SK-N-SH (cell line): ENCODE measurements around the gene MMS19. TPM values are rescaled to one million over a fixed set of nuclear protein-coding genes. Genes with fewer than 3 reads are reported as not detected.

Experiments used
- CTCF ChIA-PET: fragments of 300-600, 350-600 bp; formaldehyde crosslinking; extraction: SDS; loops from one replicate; lab custom pipeline; 2021; lab: Yijun Ruan, JAX
- POLR2A ChIA-PET: fragments of 350-600 bp; sonication (Branson Sonifier 250); formaldehyde crosslinking; extraction: SDS; loops from one replicate; lab custom pipeline; 2020; ENCODE audit warnings: antibody characterized with exemption, inconsistent platforms; lab: Yijun Ruan, JAX
- DNase-seq: peaks from one replicate; pipeline ENCODE4 v3.0.0; 2012
- H2AFZ ChIP-seq: fragments of 200-600 bp; sonication (generic); 2 replicates; pipeline ENCODE4 v1.8.1; 2016; ENCODE audit warnings: antibody characterized with exemption, mild to moderate bottlenecking, low read depth
- H3F3A ChIP-seq: fragments of 200-600 bp; sonication (generic); replicated peaks from 2 replicates; pipeline ENCODE3; 2016; ENCODE audit warnings: antibody characterized with exemption, mild to moderate bottlenecking; ENCODE audit not compliant: insufficient read depth
- H3K27ac ChIP-seq, 2 experiments: fragments of 200-500 bp in 1 of 2; fragments of 200-600 bp in 1 of 2; sonication (Bioruptor generic) in 1 of 2; sonication (generic), shearing (Covaris generic) in 1 of 2; 2 replicates each; pipeline versions ENCODE4 v1.5.1 to v1.6.1; 2014 to 2016; ENCODE audit warnings: low read depth in 2 of 2, inconsistent platforms in 1 of 2, low read length in 1 of 2, mild to moderate bottlenecking in 1 of 2, mixed read lengths in 1 of 2
- H3K27me3 ChIP-seq: fragments of 200-600 bp; sonication (generic), shearing (Covaris generic); 2 replicates; pipeline ENCODE4 v1.6.1; 2016; ENCODE audit warnings: mixed run types; ENCODE audit not compliant: insufficient read depth
- H3K36me3 ChIP-seq, 2 experiments: fragments of 200-500 bp in 1 of 2; fragments of 200-600 bp in 1 of 2; sonication (Bioruptor generic) in 1 of 2; sonication (generic) in 1 of 2; replicated peaks in 1 of 2; 2 replicates each; pipeline versions ENCODE3 to v1.5.1; 2014 to 2016; ENCODE audit warnings: low read length in 1 of 2, mild to moderate bottlenecking in 1 of 2; ENCODE audit not compliant: insufficient read depth in 2 of 2, control insufficient read depth in 1 of 2
- H3K4me1 ChIP-seq, 2 experiments: fragments of 200-500 bp in 1 of 2; fragments of 200-600 bp in 1 of 2; sonication (Bioruptor generic) in 1 of 2; sonication (generic), shearing (Covaris generic) in 1 of 2; 2 replicates each; pipeline versions ENCODE4 v1.5.1 to v1.6.1; 2014 to 2016; ENCODE audit warnings: low read depth in 1 of 2, low read length in 1 of 2, mixed run types in 1 of 2; ENCODE audit not compliant: insufficient read depth in 2 of 2, control insufficient read depth in 1 of 2
- H3K4me2 ChIP-seq: fragments of 200-600 bp; sonication (generic), shearing (Covaris generic); 2 replicates; pipeline ENCODE4 v1.6.1; 2017; ENCODE audit warnings: mixed run types
- H3K4me3 ChIP-seq, 2 experiments: fragments of 200-500 bp in 1 of 2; fragments of 200-600 bp in 1 of 2; sonication (Bioruptor generic) in 1 of 2; sonication (generic), shearing (Covaris generic) in 1 of 2; 2 replicates each; pipeline versions ENCODE4 v1.5.1 to v1.8.1; 2014 to 2016; ENCODE audit warnings: low read depth in 2 of 2, inconsistent platforms in 1 of 2, low read length in 1 of 2, mild to moderate bottlenecking in 1 of 2, mixed read lengths in 1 of 2, moderate library complexity in 1 of 2
- H3K79me2 ChIP-seq: fragments of 200-600 bp; sonication (generic); 2 replicates; pipeline ENCODE4 v1.8.1; 2017; ENCODE audit warnings: mild to moderate bottlenecking; ENCODE audit not compliant: insufficient read depth
- H3K9ac ChIP-seq: fragments of 200-600 bp; sonication (generic); 2 replicates; pipeline ENCODE4 v1.6.1; 2017; ENCODE audit warnings: mixed run types
- H3K9me2 ChIP-seq: fragments of 200-600 bp; sonication (generic); 2 replicates; pipeline ENCODE4 v1.6.1; 2017; ENCODE audit warnings: mixed run types
- H3K9me3 ChIP-seq: fragments of 200-600 bp; sonication (generic); 2 replicates; pipeline ENCODE4 v1.6.1; 2017; ENCODE audit warnings: mixed run types, mild to moderate bottlenecking, moderate library complexity
- H4K20me1 ChIP-seq: fragments of 200-600 bp; sonication (generic); 2 replicates; pipeline ENCODE4 v1.6.1; 2017; ENCODE audit warnings: mild to moderate bottlenecking, mixed run types; ENCODE audit not compliant: insufficient read depth
- CHD2 ChIP-seq: fragments of 150-350 bp; IDR thresholded peaks from 2 replicates; pipeline ENCODE4 v1.6.1; 2018; ENCODE audit warnings: low read length; ENCODE audit not compliant: partially characterized antibody
- EZH2phosphoT487 ChIP-seq: fragments of 200-600 bp; sonication (generic); IDR thresholded peaks from 2 replicates; pipeline ENCODE4 v1.6.1; 2017; ENCODE audit warnings: low read depth, mixed run types, mild to moderate bottlenecking, antibody characterized with exemption, moderate library complexity, borderline replicate concordance
- FOSL2 ChIP-seq: IDR thresholded peaks from 2 replicates; pipeline ENCODE4 v1.4.0; 2012; ENCODE audit warnings: low read depth, mild to moderate bottlenecking, moderate library complexity, borderline replicate concordance
- FOXJ3 ChIP-seq: sonication (generic); formaldehyde crosslinking; IDR thresholded peaks from 2 replicates; pipeline ENCODE4 v1.5.1; 2020; ENCODE audit warnings: mild to moderate bottlenecking, missing genetic modification reagents
- FOXM1 ChIP-seq: IDR thresholded peaks from 2 replicates; pipeline ENCODE4 v1.4.0; 2012; ENCODE audit warnings: low read depth, mild to moderate bottlenecking
- GABPA ChIP-seq: IDR thresholded peaks from 2 replicates; pipeline ENCODE4 v1.4.0; 2012; ENCODE audit warnings: low read depth, mild to moderate bottlenecking
- GATA2 ChIP-seq: sonication (generic); formaldehyde crosslinking; IDR thresholded peaks from 2 replicates; pipeline ENCODE4 v1.5.0; 2020; ENCODE audit warnings: mild to moderate bottlenecking, missing genetic modification reagents
- JUND ChIP-seq: IDR thresholded peaks from 2 replicates; pipeline ENCODE4 v1.4.0; 2012
- MEF2A ChIP-seq: IDR thresholded peaks from 2 replicates; pipeline ENCODE4 v1.4.0; 2012; ENCODE audit warnings: low read depth, borderline replicate concordance
- MXI1 ChIP-seq: IDR thresholded peaks from 2 replicates; pipeline ENCODE4 v1.6.1; 2012; ENCODE audit warnings: mild to moderate bottlenecking, low read depth, low read length, improper control_type of control experiment
- NFIC ChIP-seq: IDR thresholded peaks from 2 replicates; pipeline ENCODE4 v1.4.0; 2012; ENCODE audit warnings: borderline replicate concordance
- RCOR1 ChIP-seq: fragments of 150-350 bp; IDR thresholded peaks from 2 replicates; pipeline ENCODE4 v1.6.1; 2017; ENCODE audit warnings: antibody characterized with exemption, low read length
- RXRA ChIP-seq: IDR thresholded peaks from 2 replicates; pipeline ENCODE4 v1.4.0; 2012; ENCODE audit warnings: low read depth, mild to moderate bottlenecking, borderline replicate concordance
- SIN3A ChIP-seq: IDR thresholded peaks from 2 replicates; pipeline ENCODE4 v1.6.1; 2012; ENCODE audit warnings: low read depth, mild to moderate bottlenecking, low read length, moderate library complexity, borderline replicate concordance
- TAF1 ChIP-seq: IDR thresholded peaks from 2 replicates; pipeline ENCODE4 v1.6.1; 2012; ENCODE audit warnings: low read depth, mild to moderate bottlenecking, low read length, moderate library complexity, borderline replicate concordance
- TEAD4 ChIP-seq: IDR thresholded peaks from 2 replicates; pipeline ENCODE4 v1.4.0; 2012; ENCODE audit warnings: mild to moderate bottlenecking, borderline replicate concordance; ENCODE audit not compliant: insufficient read depth
- YY1 ChIP-seq: IDR thresholded peaks from 2 replicates; pipeline ENCODE4 v1.4.0; 2012; ENCODE audit warnings: low read depth, mild to moderate bottlenecking
- WGBS: methylation state at CpG from one replicate; pipeline ENCODE4 v1.1.6; 2017; ENCODE audit warnings: low lambda C conversion rate; 5-methylcytosine and 5-hydroxymethylcytosine counted together
- polyA plus RNA-seq, 3 experiments: library from polyadenylated mRNA; depleted of rRNA; stranded (reverse); fragments of >200 nt; gene quantifications; 2 replicates each; pipeline ENCODE4 v1.2.3, GENCODE V29; 2012
- TF ChIP-seq, protein P1 (sequence below): IDR thresholded peaks from 2 replicates; pipeline ENCODE4 v1.4.0; 2012; ENCODE audit warnings: low read depth, borderline replicate concordance
- TF ChIP-seq, protein P2 (sequence below): IDR thresholded peaks from 2 replicates; pipeline ENCODE4 v1.4.0; 2012; ENCODE audit warnings: low read depth
- TF ChIP-seq, protein P3 (sequence below): fragments of 150-350 bp; IDR thresholded peaks from 2 replicates; pipeline ENCODE4 v1.6.1; 2016; ENCODE audit warnings: mild to moderate bottlenecking, low read depth, low read length
- TF ChIP-seq, protein P4 (sequence below): fragments of 200-600 bp; sonication (generic); IDR thresholded peaks from 2 replicates; pipeline ENCODE4 v1.6.1; 2017; ENCODE audit warnings: antibody characterized with exemption, mild to moderate bottlenecking, moderate library complexity
- TF ChIP-seq, protein P5 (sequence below): IDR thresholded peaks from 2 replicates; pipeline ENCODE4 v1.4.0; 2012; ENCODE audit warnings: low read depth, borderline replicate concordance

The MMS19 gene, protein sequence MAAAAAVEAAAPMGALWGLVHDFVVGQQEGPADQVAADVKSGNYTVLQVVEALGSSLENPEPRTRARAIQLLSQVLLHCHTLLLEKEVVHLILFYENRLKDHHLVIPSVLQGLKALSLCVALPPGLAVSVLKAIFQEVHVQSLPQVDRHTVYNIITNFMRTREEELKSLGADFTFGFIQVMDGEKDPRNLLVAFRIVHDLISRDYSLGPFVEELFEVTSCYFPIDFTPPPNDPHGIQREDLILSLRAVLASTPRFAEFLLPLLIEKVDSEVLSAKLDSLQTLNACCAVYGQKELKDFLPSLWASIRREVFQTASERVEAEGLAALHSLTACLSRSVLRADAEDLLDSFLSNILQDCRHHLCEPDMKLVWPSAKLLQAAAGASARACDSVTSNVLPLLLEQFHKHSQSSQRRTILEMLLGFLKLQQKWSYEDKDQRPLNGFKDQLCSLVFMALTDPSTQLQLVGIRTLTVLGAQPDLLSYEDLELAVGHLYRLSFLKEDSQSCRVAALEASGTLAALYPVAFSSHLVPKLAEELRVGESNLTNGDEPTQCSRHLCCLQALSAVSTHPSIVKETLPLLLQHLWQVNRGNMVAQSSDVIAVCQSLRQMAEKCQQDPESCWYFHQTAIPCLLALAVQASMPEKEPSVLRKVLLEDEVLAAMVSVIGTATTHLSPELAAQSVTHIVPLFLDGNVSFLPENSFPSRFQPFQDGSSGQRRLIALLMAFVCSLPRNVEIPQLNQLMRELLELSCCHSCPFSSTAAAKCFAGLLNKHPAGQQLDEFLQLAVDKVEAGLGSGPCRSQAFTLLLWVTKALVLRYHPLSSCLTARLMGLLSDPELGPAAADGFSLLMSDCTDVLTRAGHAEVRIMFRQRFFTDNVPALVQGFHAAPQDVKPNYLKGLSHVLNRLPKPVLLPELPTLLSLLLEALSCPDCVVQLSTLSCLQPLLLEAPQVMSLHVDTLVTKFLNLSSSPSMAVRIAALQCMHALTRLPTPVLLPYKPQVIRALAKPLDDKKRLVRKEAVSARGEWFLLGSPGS
- 56.9 and 83.9 TPM in 2 replicates for polyA plus RNA-seq (2012; rRNA removed)
- polyA plus RNA-seq (2012; cell fraction: cytosol; rRNA removed): 29.5 and 42.8 TPM in 2 replicates
- 176 and 209 TPM in 2 replicates for polyA plus RNA-seq (2012; cell fraction: nucleus; rRNA removed)

DNA sequence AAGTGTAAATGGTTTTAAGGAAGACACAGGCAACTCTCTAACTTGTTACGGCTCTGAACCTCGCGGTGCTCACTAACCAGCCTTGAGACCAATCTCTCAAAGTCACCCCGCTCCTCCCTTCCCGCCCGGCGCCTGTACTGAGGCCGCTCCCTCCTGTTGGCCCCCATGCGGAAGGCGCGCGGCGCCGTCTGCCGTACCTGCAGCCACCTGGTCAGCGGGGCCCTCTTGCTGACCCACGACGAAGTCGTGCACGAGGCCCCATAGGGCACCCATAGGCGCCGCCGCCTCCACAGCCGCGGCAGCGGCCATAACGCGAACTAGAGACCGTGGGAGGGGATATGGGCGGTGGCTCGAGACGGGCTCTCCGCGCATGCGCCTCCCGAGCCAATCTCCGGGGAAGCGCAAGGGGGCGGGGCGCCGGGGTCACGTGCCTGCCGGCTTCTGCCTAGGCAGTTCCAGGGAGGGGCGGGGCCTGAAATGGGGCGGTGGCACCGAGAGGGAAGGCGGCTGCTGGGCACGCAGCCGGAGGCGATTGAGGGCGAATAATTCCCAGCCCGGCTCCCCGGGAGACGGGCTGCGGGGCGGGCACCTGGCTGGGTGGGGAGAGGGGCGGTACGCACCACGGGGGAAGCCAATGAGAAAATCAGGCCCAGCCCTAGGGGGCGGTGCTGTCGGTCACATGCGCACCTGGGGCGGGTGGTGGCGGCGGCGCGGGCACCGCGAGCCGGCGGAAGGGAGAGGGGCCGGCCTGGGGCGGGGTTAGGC is at the start of gene MMS19:
TSS of gene MMS19 (minus strand) at position 347 of the 765 bp plus-strand sequence. CDS start at position 309, 38 bp downstream.
- H3K9me2 ChIP-seq: no peaks in the 10 kb centered on the region
- peaks cover 0 to 12% of the 10 kb centered on the region in 2 experiments for H3K36me3 ChIP-seq
- ChIA-PET CTCF (interaction anchor here (1.0 to 1.8 kb wide), 3 partner anchors 37 to 184 kb away, joined by 3 to 8 read pairs (median 3); partner anchors contain the start of gene ANKRD2), POLR2A (interaction anchor here (1.2 to 1.3 kb wide), 2 partner anchors 52 to 55 kb away, joined by 3 to 5 read pairs; no protein-coding TSS in a partner anchor)
- peak within 1 kb of the TSS; percentile 92 for H3K9ac ChIP-seq
- H3K27ac ChIP-seq: peak within 1 kb of the TSS; percentile 89
- H2AFZ ChIP-seq: peak within 1 kb of the TSS; percentile 80
- H3K9me3 ChIP-seq: no peaks in the 10 kb centered on the region
- peaks cover 10% of the 10 kb centered on the region for H3F3A ChIP-seq
- peak; percentile 99 for DNase-seq
- H3K4me3 ChIP-seq: peak within 1 kb of the TSS; percentile 93 to 98
- H3K27me3 ChIP-seq: no peaks in the 10 kb centered on the region
- H3K4me1 ChIP-seq: peaks cover 14 to 16% of the 10 kb centered on the region in 2 experiments; a peak in 3 of 4 replicates
- peak within 1 kb of the TSS; percentile 96 for H3K4me2 ChIP-seq
- 1% methylated on average over 31 of the region's 73 CpGs for WGBS
- peaks cover 92% of the 10 kb centered on the region for H3K79me2 ChIP-seq
- peaks cover 71% of the 10 kb centered on the region for H4K20me1 ChIP-seq
- TF ChIP-seq, protein P1, sequence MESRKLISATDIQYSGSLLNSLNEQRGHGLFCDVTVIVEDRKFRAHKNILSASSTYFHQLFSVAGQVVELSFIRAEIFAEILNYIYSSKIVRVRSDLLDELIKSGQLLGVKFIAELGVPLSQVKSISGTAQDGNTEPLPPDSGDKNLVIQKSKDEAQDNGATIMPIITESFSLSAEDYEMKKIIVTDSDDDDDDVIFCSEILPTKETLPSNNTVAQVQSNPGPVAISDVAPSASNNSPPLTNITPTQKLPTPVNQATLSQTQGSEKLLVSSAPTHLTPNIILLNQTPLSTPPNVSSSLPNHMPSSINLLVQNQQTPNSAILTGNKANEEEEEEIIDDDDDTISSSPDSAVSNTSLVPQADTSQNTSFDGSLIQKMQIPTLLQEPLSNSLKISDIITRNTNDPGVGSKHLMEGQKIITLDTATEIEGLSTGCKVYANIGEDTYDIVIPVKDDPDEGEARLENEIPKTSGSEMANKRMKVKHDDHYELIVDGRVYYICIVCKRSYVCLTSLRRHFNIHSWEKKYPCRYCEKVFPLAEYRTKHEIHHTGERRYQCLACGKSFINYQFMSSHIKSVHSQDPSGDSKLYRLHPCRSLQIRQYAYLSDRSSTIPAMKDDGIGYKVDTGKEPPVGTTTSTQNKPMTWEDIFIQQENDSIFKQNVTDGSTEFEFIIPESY: no peak
- TF ChIP-seq FOSL2 (no peak), TEAD4 (no peak), YY1 (peak; percentile 92), EZH2phosphoT487 (no peak), CHD2 (no peak), FOXJ3 (CRISPR knock-in tag) (no peak), FOXM1 (no peak), JUND (no peak), NFIC (no peak), RXRA (no peak), GABPA (no peak), SIN3A (no peak; the same call in 1 of the 2 replicates), MEF2A (no peak), MXI1 (peak; percentile 63; the same call in 1 of the 2 replicates), RCOR1 (no peak), TAF1 (peak; percentile 88), GATA2 (CRISPR knock-in tag) (no peak)
- TF ChIP-seq, protein P2, sequence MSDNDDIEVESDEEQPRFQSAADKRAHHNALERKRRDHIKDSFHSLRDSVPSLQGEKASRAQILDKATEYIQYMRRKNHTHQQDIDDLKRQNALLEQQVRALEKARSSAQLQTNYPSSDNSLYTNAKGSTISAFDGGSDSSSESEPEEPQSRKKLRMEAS: no peak
- TF ChIP-seq, protein P3, sequence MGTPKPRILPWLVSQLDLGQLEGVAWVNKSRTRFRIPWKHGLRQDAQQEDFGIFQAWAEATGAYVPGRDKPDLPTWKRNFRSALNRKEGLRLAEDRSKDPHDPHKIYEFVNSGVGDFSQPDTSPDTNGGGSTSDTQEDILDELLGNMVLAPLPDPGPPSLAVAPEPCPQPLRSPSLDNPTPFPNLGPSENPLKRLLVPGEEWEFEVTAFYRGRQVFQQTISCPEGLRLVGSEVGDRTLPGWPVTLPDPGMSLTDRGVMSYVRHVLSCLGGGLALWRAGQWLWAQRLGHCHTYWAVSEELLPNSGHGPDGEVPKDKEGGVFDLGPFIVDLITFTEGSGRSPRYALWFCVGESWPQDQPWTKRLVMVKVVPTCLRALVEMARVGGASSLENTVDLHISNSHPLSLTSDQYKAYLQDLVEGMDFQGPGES: no peak
- TF ChIP-seq, protein P4, sequence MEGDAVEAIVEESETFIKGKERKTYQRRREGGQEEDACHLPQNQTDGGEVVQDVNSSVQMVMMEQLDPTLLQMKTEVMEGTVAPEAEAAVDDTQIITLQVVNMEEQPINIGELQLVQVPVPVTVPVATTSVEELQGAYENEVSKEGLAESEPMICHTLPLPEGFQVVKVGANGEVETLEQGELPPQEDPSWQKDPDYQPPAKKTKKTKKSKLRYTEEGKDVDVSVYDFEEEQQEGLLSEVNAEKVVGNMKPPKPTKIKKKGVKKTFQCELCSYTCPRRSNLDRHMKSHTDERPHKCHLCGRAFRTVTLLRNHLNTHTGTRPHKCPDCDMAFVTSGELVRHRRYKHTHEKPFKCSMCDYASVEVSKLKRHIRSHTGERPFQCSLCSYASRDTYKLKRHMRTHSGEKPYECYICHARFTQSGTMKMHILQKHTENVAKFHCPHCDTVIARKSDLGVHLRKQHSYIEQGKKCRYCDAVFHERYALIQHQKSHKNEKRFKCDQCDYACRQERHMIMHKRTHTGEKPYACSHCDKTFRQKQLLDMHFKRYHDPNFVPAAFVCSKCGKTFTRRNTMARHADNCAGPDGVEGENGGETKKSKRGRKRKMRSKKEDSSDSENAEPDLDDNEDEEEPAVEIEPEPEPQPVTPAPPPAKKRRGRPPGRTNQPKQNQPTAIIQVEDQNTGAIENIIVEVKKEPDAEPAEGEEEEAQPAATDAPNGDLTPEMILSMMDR: no peak
- TF ChIP-seq, protein P5, sequence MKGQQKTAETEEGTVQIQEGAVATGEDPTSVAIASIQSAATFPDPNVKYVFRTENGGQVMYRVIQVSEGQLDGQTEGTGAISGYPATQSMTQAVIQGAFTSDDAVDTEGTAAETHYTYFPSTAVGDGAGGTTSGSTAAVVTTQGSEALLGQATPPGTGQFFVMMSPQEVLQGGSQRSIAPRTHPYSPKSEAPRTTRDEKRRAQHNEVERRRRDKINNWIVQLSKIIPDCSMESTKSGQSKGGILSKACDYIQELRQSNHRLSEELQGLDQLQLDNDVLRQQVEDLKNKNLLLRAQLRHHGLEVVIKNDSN: peak; percentile 95
